Testis (tissue), 2 donors: Measurements from ENCODE around the gene ACSM6.

Experiments used
- CTCF ChIP-seq, 3 experiments: fragments of 450-650 bp in 2 of 3; fragments of 200-600 bp in 1 of 3; sonication (generic) in 1 of 3; IDR thresholded peaks; one replicate each; pipeline ENCODE4 v1.5.1; 2016 to 2019; ENCODE audit warnings: antibody characterized with exemption in 3 of 3, mild to moderate bottlenecking in 2 of 3, moderate library complexity in 1 of 3
- POLR2A ChIP-seq: fragments of 450-650 bp; IDR thresholded peaks from one replicate; pipeline ENCODE4 v1.6.1; 2017; ENCODE audit warnings: antibody characterized with exemption, mild to moderate bottlenecking, moderate library complexity

- no peak for TF ChIP-seq CTCF (IDR thresholded peaks at IDR 0.05)
- no peak for TF ChIP-seq POLR2A
Measured at GRCh38 chr10:95240811-95241210, 46.8 kb downstream of the ACSM6 start.
